GM21423 (cell line): ENCODE data around the gene PAX5.
"Not testable (repeated sequence)": the region's sequence is repeated elsewhere in the genome, so short reads cannot be mapped to it uniquely, and the experiment has no call there.

Source experiments
- ATAC-seq: cut with Tn5 transposase; IDR thresholded peaks from one replicate; pipeline ENCODE4 v1.9.1; 2021; ENCODE audit warnings: mild to moderate bottlenecking, moderate library complexity; ENCODE audit not compliant: unreplicated experiment

Gene PAX5

GRCh38 chr9:36888551-36888950 lies 145.5 kb downstream of the PAX5 start:
- ATAC-seq: no peak

- no peak for ATAC-seq
Observed at GRCh38 chr9:36884721-36885120, 149.3 kb downstream of the PAX5 start.

GRCh38 chr9:36882594-36882993 lies 151.5 kb downstream of the PAX5 start:
- no peak for ATAC-seq

GRCh38 chr9:36881743-36882441 lies 152.2 kb downstream of the PAX5 start:
- no peak for ATAC-seq

- no peak for ATAC-seq
Observed at GRCh38 chr9:36881316-36881715, 152.8 kb downstream of the PAX5 start.

- no peak for ATAC-seq
Observed at GRCh38 chr9:36880075-36880474, 154.0 kb downstream of the PAX5 start.

- peak; percentile 54 for ATAC-seq
Observed at GRCh38 chr9:36878986-36879982, 154.8 kb downstream of the PAX5 start.

- ATAC-seq: no peak
Observed at GRCh38 chr9:36877239-36877638, 156.8 kb downstream of the PAX5 start.

GRCh38 chr9:36876056-36876455 lies 158.0 kb downstream of the PAX5 start:
- no peak for ATAC-seq

GRCh38 chr9:36874921-36875320 lies 159.1 kb downstream of the PAX5 start:
- ATAC-seq: no peak

- ATAC-seq: no peak
Observed at GRCh38 chr9:36874261-36874660, 159.8 kb downstream of the PAX5 start.

GRCh38 chr9:36873247-36873875 lies 160.7 kb downstream of the PAX5 start:
- no peak for ATAC-seq

GRCh38 chr9:36872641-36873040 lies 161.4 kb downstream of the PAX5 start:
- no peak for ATAC-seq

GRCh38 chr9:36871606-36872005 lies 162.5 kb downstream of the PAX5 start:
- ATAC-seq: no peak

GRCh38 chr9:36870960-36871359 lies 163.1 kb downstream of the PAX5 start:
- ATAC-seq: no peak

GRCh38 chr9:36869605-36870004 lies 164.5 kb downstream of the PAX5 start:
- ATAC-seq: not testable (repeated sequence)

- no peak for ATAC-seq
Observed at GRCh38 chr9:36868586-36869282, 165.3 kb downstream of the PAX5 start.

- no peak for ATAC-seq
Observed at GRCh38 chr9:36867672-36868471, 166.2 kb downstream of the PAX5 start.

- ATAC-seq: no peak
Observed at GRCh38 chr9:36867241-36867640, 166.8 kb downstream of the PAX5 start.

GRCh38 chr9:36866840-36867239 lies 167.2 kb downstream of the PAX5 start:
- ATAC-seq: no peak
